Breast epithelium (tissue), 3 donors: ENCODE results near the gene CACNB3.

Experiments
- POLR2A ChIP-seq: fragments of 450-650 bp; IDR thresholded peaks from one replicate; pipeline ENCODE4 v1.6.1; 2016; ENCODE audit warnings: antibody characterized with exemption, mild to moderate bottlenecking, moderate library complexity
- POLR2AphosphoS5 ChIP-seq, 3 donors: sonication (generic); formaldehyde crosslinking; IDR thresholded peaks; one replicate each; pipeline ENCODE4 v1.6.1; 2017; ENCODE audit warnings: antibody characterized with exemption in 3 of 3
- TF ChIP-seq, protein P1 (sequence below), 3 donors: fragments of 450-650 bp; IDR thresholded peaks; one replicate each; pipeline ENCODE4 v1.5.1; 2016 to 2017; ENCODE audit warnings: antibody characterized with exemption in 3 of 3, mild to moderate bottlenecking in 3 of 3, moderate library complexity in 3 of 3

DNA sequence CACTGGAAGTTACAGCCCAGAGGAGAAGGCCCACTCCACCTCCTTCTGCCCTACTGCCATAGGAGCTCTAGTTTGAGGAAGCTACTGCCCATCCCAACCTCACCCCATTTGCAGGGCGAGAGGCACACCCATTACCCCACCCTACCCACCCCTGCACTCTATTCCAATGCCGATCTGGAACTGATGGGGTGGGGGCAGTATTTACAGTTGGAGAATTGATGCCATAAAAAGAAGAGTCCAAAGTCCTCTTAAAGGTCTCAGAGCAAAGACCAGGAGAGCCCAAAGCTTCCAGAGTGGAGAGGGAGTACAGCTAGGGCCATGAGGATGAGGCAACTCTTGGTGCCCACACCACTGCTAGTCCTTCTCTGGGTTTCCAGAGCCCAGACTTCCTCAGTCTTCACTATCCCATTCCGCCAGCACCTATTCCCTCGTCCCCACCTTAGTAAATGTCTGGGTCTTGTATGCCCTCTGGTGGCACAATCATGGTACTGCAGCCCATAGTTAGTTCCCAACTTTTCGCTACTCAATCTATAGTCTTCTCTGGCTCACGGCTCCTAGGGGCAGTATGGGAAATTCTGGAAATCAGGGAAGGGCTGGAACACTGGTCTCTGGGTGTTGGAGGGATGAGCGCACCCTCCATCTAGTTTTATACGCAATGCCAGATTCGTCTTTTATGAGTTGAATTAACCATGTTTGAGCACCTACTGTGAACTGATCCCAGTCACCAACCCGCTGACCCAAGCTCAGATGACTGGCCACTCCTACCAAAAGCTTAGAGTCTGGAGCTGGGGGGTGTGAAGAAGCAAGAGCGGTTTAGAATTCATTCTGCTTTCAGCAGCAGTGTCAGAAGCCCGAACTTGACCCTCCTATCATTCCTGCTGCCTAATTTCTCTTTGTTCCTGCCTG lies 22.5 kb upstream of the CACNB3 start:
- no peak for TF ChIP-seq POLR2A
- TF ChIP-seq, protein P1, sequence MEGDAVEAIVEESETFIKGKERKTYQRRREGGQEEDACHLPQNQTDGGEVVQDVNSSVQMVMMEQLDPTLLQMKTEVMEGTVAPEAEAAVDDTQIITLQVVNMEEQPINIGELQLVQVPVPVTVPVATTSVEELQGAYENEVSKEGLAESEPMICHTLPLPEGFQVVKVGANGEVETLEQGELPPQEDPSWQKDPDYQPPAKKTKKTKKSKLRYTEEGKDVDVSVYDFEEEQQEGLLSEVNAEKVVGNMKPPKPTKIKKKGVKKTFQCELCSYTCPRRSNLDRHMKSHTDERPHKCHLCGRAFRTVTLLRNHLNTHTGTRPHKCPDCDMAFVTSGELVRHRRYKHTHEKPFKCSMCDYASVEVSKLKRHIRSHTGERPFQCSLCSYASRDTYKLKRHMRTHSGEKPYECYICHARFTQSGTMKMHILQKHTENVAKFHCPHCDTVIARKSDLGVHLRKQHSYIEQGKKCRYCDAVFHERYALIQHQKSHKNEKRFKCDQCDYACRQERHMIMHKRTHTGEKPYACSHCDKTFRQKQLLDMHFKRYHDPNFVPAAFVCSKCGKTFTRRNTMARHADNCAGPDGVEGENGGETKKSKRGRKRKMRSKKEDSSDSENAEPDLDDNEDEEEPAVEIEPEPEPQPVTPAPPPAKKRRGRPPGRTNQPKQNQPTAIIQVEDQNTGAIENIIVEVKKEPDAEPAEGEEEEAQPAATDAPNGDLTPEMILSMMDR (IDR thresholded peaks at IDR 0.05): peak; percentile 98 to 99 (median 99)
- no peak for TF ChIP-seq POLR2AphosphoS5 (IDR thresholded peaks at IDR 0.05)
